GF-D8 (cell line): ENCODE measurements around the gene PTPRO.

Experiments used
- DNase-seq: peaks from one replicate; lab custom pipeline; 2025; lab: John Stamatoyannopoulos, UW

PTPRO gene

GRCh38 chr12:15446807-15447206, 124.5 kb downstream of the PTPRO start:
- DNase-seq, result no peak

- DNase-seq, result peak; percentile 27
Measured at GRCh38 chr12:15453613-15454012, 131.3 kb downstream of the PTPRO start.

GRCh38 chr12:15458008-15458407, 135.7 kb downstream of the PTPRO start:
- no peak for DNase-seq

GRCh38 chr12:15468911-15469310, 146.6 kb downstream of the PTPRO start:
- DNase-seq, result no peak

- DNase-seq, result no peak
Measured at GRCh38 chr12:15469356-15469755, 147.0 kb downstream of the PTPRO start.

GRCh38 chr12:15472036-15472435, 149.7 kb downstream of the PTPRO start:
- DNase-seq, result no peak

- DNase-seq, result no peak
Measured at GRCh38 chr12:15474766-15475165, 152.5 kb downstream of the PTPRO start.

- no peak for DNase-seq
Measured at GRCh38 chr12:15477761-15478160, 155.5 kb downstream of the PTPRO start.

- no peak for DNase-seq
Measured at GRCh38 chr12:15481846-15482245, 159.5 kb downstream of the PTPRO start.

- DNase-seq, result no peak
Measured at GRCh38 chr12:15485466-15485865, 163.2 kb downstream of the PTPRO start.

GRCh38 chr12:15486859-15487258, 164.6 kb downstream of the PTPRO start:
- no peak for DNase-seq

- DNase-seq, result no peak
Measured at GRCh38 chr12:15488481-15488880, 166.2 kb downstream of the PTPRO start.

- DNase-seq, result no peak
Measured at GRCh38 chr12:15494329-15495046, 172.2 kb downstream of the PTPRO start.

- DNase-seq, result no peak
Measured at GRCh38 chr12:15495746-15496145, 173.4 kb downstream of the PTPRO start.

GRCh38 chr12:15496738-15497137, 174.4 kb downstream of the PTPRO start:
- DNase-seq, result no peak

- no peak for DNase-seq
Measured at GRCh38 chr12:15497671-15498292, 175.5 kb downstream of the PTPRO start.

GRCh38 chr12:15502211-15502610, 179.9 kb downstream of the PTPRO start:
- DNase-seq, result no peak

- no peak for DNase-seq
Measured at GRCh38 chr12:15505616-15506015, 183.3 kb downstream of the PTPRO start.

- no peak for DNase-seq
Measured at GRCh38 chr12:15515010-15515409, 192.7 kb downstream of the PTPRO start.

GRCh38 chr12:15520083-15520482, 197.8 kb downstream of the PTPRO start:
- no peak for DNase-seq

GRCh38 chr12:15520844-15521243, 198.5 kb downstream of the PTPRO start:
- peak; percentile 8 for DNase-seq

GRCh38 chr12:15522574-15523187, 200.4 kb downstream of the PTPRO start:
- no peak for DNase-seq

GRCh38 chr12:15525441-15525840, 203.1 kb downstream of the PTPRO start:
- DNase-seq, result no peak
